Activated CD4-positive, alpha-beta T cell treated with anti-CD3 and anti-CD28 coated beads, Interleukin-2, amount 10 ng/mL, durations not matched to agents 7 days and 5 days (primary cell): ENCODE results near the gene TTC32. TPM values are rescaled to one million over a fixed set of nuclear protein-coding genes. Genes with fewer than 3 reads are reported as not detected.
"Not testable (repeated sequence)": the region's sequence is repeated elsewhere in the genome, so short reads cannot be mapped to it uniquely, and the experiment has no call there.

Source experiments
- CTCF ChIA-PET: fragments of 350-600 bp; sonication (Branson Sonifier 250); formaldehyde crosslinking; loops from one replicate; lab custom pipeline; 2021; ENCODE audit warnings: antibody characterized with exemption; lab: Charles Lee
- POLR2A ChIA-PET: fragments of 350-600 bp; sonication (Branson Sonifier 250); formaldehyde crosslinking; loops from one replicate; lab custom pipeline; 2021; ENCODE audit warnings: antibody characterized with exemption; lab: Charles Lee
- DNase-seq: peaks from one replicate; pipeline ENCODE4 v3.0.0-alpha.2; 2020
- H3K27ac Mint-ChIP-seq: one replicate; pipeline ENCODE4 v1.8.0; 2021; ENCODE audit warnings: mild to moderate bottlenecking, moderate library complexity, mixed read lengths
- H3K27me3 Mint-ChIP-seq: one replicate; pipeline ENCODE4 v1.8.0; 2021; ENCODE audit warnings: mixed read lengths
- H3K36me3 Mint-ChIP-seq: one replicate; pipeline ENCODE4 v1.8.0; 2021; ENCODE audit warnings: low read depth, mixed read lengths
- H3K4me1 Mint-ChIP-seq: one replicate; pipeline ENCODE4 v1.8.0; 2021; ENCODE audit warnings: mixed read lengths
- H3K4me3 Mint-ChIP-seq: one replicate; pipeline ENCODE4 v1.8.0; 2021; ENCODE audit warnings: mild to moderate bottlenecking, moderate library complexity, mixed read lengths
- H3K9me3 Mint-ChIP-seq: one replicate; pipeline ENCODE4 v1.8.0; 2021; ENCODE audit warnings: mixed read lengths
- total RNA-seq, 2 experiments: library from RNA; stranded (reverse); gene quantifications; one replicate each; pipeline ENCODE4 v1.2.3, GENCODE V29; 2021

The TTC32 gene
- total RNA-seq, 2 experiments from 2014 or later: 24.8 to 24.9 TPM

DNA sequence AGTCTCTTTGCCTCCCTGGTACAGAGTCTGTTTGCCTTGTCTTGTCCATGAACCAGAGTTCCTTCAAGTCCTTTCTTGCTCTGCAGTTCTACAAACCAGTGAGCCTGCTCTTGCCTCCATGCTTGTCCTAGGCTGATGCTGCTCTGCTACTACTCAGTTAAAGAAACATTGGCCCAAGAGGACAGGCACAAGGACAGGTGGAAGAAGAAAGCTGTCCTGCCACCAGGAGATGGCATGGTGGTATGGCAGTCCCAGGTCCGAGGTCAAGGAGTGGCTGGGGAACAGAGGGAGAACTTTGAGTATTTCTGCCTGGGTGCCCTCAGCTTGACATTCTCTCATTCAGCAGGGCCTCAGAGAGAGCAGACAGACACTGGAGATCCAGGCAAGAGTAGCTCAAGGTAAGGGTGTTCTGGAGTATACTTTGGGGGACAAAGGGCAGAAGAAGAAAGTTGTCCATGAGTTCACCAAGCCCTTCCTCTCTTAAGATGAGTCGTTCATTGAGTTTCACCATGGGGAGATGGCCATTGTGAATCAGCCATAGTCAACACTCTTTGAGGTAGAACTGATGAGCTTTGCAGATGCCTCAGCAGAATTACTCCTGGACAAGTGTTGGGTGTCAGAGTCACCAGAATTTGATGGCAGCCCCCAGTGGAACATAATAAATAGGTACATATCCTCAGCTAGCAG, 20.4 kb downstream of the TTC32 start:
- peaks cover 9% of the 10 kb centered on the region for H3K36me3 Mint-ChIP-seq
- POLR2A ChIA-PET: no interaction called here
- no peak overlapping the region for H3K27ac Mint-ChIP-seq
- H3K4me3 Mint-ChIP-seq: no peak overlapping the region
- no peaks in the 10 kb centered on the region for H3K9me3 Mint-ChIP-seq
- no peaks in the 10 kb centered on the region for H3K27me3 Mint-ChIP-seq
- DNase-seq: peak; percentile 3
- H3K4me1 Mint-ChIP-seq: no peaks in the 10 kb centered on the region
- CTCF ChIA-PET: interaction anchor here (1.2 to 2.0 kb wide), 2 partner anchors 8 to 17 kb away, joined by 4 to 5 read pairs; no protein-coding TSS in a partner anchor

- CTCF ChIA-PET: interaction anchor here (2.0 kb wide), 1 partner anchor 9 kb away, joined by 5 read pairs; no protein-coding TSS in a partner anchor
- POLR2A ChIA-PET: not testable (repeated sequence)
Measured at GRCh38 chr2:19880191-19880590, 21.6 kb downstream of the TTC32 start.

GRCh38 chr2:19879120-19879519, 22.7 kb downstream of the TTC32 start:
- ChIA-PET CTCF (no interaction called here), POLR2A (no interaction called here)
- DNase-seq: no peak
- H3K27ac Mint-ChIP-seq: no peak overlapping the region
- peaks cover 13% of the 10 kb centered on the region for H3K36me3 Mint-ChIP-seq
- H3K9me3 Mint-ChIP-seq: no peaks in the 10 kb centered on the region
- no peaks in the 10 kb centered on the region for H3K27me3 Mint-ChIP-seq
- no peaks in the 10 kb centered on the region for H3K4me1 Mint-ChIP-seq
- no peak overlapping the region for H3K4me3 Mint-ChIP-seq

More at GRCh38 chr2:19880191-19880590, 21.6 kb downstream of the TTC32 start:
- not testable (repeated sequence) for H3K9me3 Mint-ChIP-seq, DNase-seq, H3K36me3 Mint-ChIP-seq, H3K4me3 Mint-ChIP-seq, H3K4me1 Mint-ChIP-seq, H3K27me3 Mint-ChIP-seq, H3K27ac Mint-ChIP-seq

DNA sequence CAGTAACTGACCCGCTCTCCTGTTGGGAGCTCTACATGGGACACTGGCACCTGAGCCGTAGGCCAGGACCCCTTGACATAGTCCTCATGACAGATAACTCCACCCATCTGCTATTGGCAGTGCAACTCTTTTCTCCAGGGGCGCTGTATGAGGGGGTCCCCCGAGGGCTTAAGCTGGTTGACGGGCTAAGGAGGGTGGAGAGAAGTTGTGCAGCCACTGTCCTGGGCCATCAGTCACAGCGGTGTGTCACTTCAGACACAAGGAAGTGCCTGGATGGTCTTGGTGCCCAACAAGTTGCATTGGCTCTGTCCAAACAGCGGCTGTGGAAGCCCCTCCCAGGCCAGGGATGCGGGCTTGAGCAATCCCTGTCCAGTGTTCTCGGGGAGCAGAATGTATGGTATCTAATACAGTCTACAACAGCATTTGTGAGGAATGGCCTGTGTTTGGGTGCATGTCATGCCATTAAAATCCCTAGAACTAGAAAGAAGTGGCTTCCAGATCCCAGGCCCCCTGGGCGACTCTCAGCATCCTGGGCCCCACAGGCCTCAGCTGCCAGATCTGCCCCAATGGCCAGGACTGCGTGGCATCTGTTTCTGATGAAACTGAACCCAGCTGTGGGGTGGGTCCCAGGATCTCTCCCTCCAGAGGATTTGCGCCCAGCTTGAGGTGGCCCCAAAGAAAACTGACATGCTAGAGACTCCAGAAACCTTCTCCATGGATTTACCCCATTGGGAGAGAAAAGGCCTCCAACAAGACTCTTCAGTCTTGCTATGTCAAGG, 23.3 kb downstream of the TTC32 start:
- CTCF ChIA-PET: no interaction called here

GRCh38 chr2:19876751-19877150, 25.0 kb downstream of the TTC32 start:
- Mint-ChIP-seq H3K27me3 (no peaks in the 10 kb centered on the region), H3K4me1 (no peaks in the 10 kb centered on the region), H3K27ac (no peak overlapping the region), H3K4me3 (no peak overlapping the region), H3K9me3 (no peaks in the 10 kb centered on the region), H3K36me3 (peaks cover 14% of the 10 kb centered on the region)
- CTCF ChIA-PET: interaction anchor here (1.1 kb wide), 1 partner anchor 16 kb away, joined by 3 read pairs; no protein-coding TSS in a partner anchor
- no peak for DNase-seq
- POLR2A ChIA-PET: no interaction called here

More for the DNA sequence above, 23.3 kb downstream of the TTC32 start:
- H3K27me3 Mint-ChIP-seq: no peaks in the 10 kb centered on the region
- no peaks in the 10 kb centered on the region for H3K4me1 Mint-ChIP-seq
- peaks cover 14% of the 10 kb centered on the region for H3K36me3 Mint-ChIP-seq
- DNase-seq: no peak
- H3K9me3 Mint-ChIP-seq: no peaks in the 10 kb centered on the region
- no peak overlapping the region for H3K27ac Mint-ChIP-seq
- POLR2A ChIA-PET: no interaction called here
- no peak overlapping the region for H3K4me3 Mint-ChIP-seq

- Mint-ChIP-seq H3K9me3 (no peaks in the 10 kb centered on the region), H3K27ac (no peak overlapping the region), H3K4me3 (no peak overlapping the region), H3K4me1 (no peaks in the 10 kb centered on the region), H3K36me3 (peaks cover 16% of the 10 kb centered on the region), H3K27me3 (no peaks in the 10 kb centered on the region)
- ChIA-PET POLR2A (no interaction called here), CTCF (interaction anchor here (0.6 kb wide), 1 partner anchor 18 kb away, joined by 5 read pairs; no protein-coding TSS in a partner anchor)
- DNase-seq: no peak
Measured at GRCh38 chr2:19875280-19875679, 26.5 kb downstream of the TTC32 start.

- no peak overlapping the region for H3K27ac Mint-ChIP-seq
- no peaks in the 10 kb centered on the region for H3K27me3 Mint-ChIP-seq
- POLR2A ChIA-PET: no interaction called here
- H3K4me3 Mint-ChIP-seq: no peak overlapping the region
- H3K36me3 Mint-ChIP-seq: peaks cover 16% of the 10 kb centered on the region
- CTCF ChIA-PET: interaction anchor here (0.6 to 1.2 kb wide), 2 partner anchors 11 to 57 kb away, joined by 3 read pairs; no protein-coding TSS in a partner anchor
- no peak for DNase-seq
- peaks cover 2% of the 10 kb centered on the region for H3K4me1 Mint-ChIP-seq
- H3K9me3 Mint-ChIP-seq: no peaks in the 10 kb centered on the region
Measured at GRCh38 chr2:19874726-19875125, 27.1 kb downstream of the TTC32 start.

DNA sequence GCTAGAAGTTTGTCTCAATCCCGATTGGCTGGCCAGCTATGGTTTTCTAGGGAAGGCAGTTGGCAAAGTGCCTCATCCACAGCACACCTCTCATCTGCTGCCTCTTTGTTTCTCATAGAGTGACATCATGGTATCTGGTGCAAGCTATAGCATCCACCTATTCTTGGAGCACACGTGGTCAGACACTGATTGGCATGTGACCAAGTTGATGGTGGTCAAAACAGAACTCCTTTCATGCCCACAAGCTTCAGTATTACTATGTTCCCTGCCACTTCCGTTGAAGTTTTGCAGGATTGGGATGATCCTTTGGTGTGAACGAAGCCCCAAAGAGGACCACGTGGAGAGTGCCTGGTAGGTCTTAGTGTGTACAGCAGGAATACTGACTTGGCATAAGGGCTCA, 28.8 kb downstream of the TTC32 start:
- no peaks in the 10 kb centered on the region for H3K9me3 Mint-ChIP-seq
- no peak overlapping the region for H3K4me3 Mint-ChIP-seq
- peaks cover 11% of the 10 kb centered on the region for H3K36me3 Mint-ChIP-seq
- no peaks in the 10 kb centered on the region for H3K27me3 Mint-ChIP-seq
- ChIA-PET POLR2A (interaction anchor here (0.7 kb wide), 1 partner anchor 1314 kb away, joined by 4 read pairs; no protein-coding TSS in a partner anchor), CTCF (interaction anchor here (1.0 kb wide), 1 partner anchor 14 kb away, joined by 3 read pairs; no protein-coding TSS in a partner anchor)
- peaks cover 17% of the 10 kb centered on the region for H3K4me1 Mint-ChIP-seq
- no peak overlapping the region for H3K27ac Mint-ChIP-seq
- no peak for DNase-seq

GRCh38 chr2:19872302-19872701, 29.5 kb downstream of the TTC32 start:
- POLR2A ChIA-PET: no interaction called here
- Mint-ChIP-seq H3K9me3 (no peaks in the 10 kb centered on the region), H3K27me3 (no peaks in the 10 kb centered on the region), H3K4me3 (no peak overlapping the region), H3K4me1 (peaks cover 19% of the 10 kb centered on the region), H3K27ac (no peak overlapping the region), H3K36me3 (peaks cover 10% of the 10 kb centered on the region)
- no peak for DNase-seq
- CTCF ChIA-PET: interaction anchor here (1.0 kb wide), 1 partner anchor 14 kb away, joined by 3 read pairs; no protein-coding TSS in a partner anchor

GRCh38 chr2:19871836-19872235, 29.9 kb downstream of the TTC32 start:
- CTCF ChIA-PET: no interaction called here
- POLR2A ChIA-PET: no interaction called here
- Mint-ChIP-seq H3K4me1 (peaks cover 19% of the 10 kb centered on the region), H3K27me3 (no peaks in the 10 kb centered on the region), H3K4me3 (no peak overlapping the region), H3K9me3 (no peaks in the 10 kb centered on the region), H3K36me3 (peaks cover 8% of the 10 kb centered on the region), H3K27ac (no peak overlapping the region)
- DNase-seq: no peak

- ChIA-PET POLR2A (no interaction called here), CTCF (no interaction called here)
- no peak for DNase-seq
- Mint-ChIP-seq H3K4me3 (no peak overlapping the region), H3K27ac (no peak overlapping the region), H3K9me3 (no peaks in the 10 kb centered on the region), H3K4me1 (peaks cover 19% of the 10 kb centered on the region), H3K36me3 (peaks cover 7% of the 10 kb centered on the region), H3K27me3 (no peaks in the 10 kb centered on the region)
Measured at GRCh38 chr2:19870792-19871191, 31.0 kb downstream of the TTC32 start.

- Mint-ChIP-seq H3K27me3 (no peaks in the 10 kb centered on the region), H3K36me3 (peaks cover 2% of the 10 kb centered on the region), H3K27ac (peak overlapping the region; percentile 96), H3K4me3 (peak overlapping the region; percentile 87), H3K9me3 (no peaks in the 10 kb centered on the region), H3K4me1 (peaks cover 22% of the 10 kb centered on the region)
- ChIA-PET CTCF (interaction anchor here (0.7 kb wide), 1 partner anchor 483 kb away, joined by 4 read pairs; no protein-coding TSS in a partner anchor), POLR2A (no interaction called here)
- DNase-seq: peak; percentile 64
Measured at GRCh38 chr2:19868701-19869580, 32.8 kb downstream of the TTC32 start.
